RKO (cell line): ENCODE results near the gene WASF2.
A peak's percentile ranks its signal among the peaks of the same experiment; 100 is the strongest.
"Not testable (repeated sequence)": the region's sequence is repeated elsewhere in the genome, so short reads cannot be mapped to it uniquely, and the experiment has no call there.

Experiments used
- DNase-seq: peaks from one replicate; pipeline ENCODE4 v3.0.0-alpha.2; 2016; ENCODE audit warnings: low spot score

The WASF2 gene

DNA sequence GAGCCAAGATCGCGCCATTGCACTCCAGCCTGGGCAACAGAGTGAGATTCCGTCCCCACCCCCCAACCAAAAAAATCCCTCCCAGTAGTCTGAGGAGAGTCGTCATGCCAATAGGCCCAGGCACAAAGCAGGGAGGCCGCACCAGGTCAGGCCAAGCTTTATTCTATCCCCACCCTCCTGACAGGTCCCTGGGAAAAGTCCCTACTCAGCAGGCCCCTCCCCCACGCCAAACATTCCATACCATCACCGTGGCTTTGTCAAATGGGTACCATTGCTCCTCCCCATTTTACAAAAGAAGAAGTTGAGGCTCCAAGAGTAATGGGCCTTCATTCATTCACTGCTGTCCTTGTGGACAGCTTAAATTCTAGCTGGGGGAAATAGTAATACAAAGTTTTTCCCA, 92.2 kb downstream of the WASF2 start:
- no peak for DNase-seq

DNA sequence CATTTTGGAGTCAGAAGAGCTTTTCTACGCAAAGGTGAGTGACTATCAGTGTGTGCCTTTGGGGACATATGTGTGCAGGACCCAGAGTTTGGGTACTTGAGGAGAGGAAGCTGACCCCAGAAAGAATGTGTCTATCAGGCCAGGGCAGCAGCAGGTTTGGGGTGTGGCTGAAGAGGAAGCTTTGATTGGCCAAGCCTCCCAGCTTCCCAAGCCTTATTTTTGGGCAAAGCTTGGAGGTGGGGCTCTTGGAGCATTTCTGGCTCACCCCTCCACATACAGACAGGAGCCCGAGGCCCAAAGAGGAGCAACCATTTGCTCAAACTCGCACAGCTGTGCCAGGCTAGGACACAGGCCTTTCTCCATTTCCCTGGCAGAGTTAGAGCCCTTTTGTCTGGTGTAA, 92.9 kb downstream of the WASF2 start:
- DNase-seq, result no peak

- peak; percentile 84 for DNase-seq
Measured at GRCh38 chr1:27395441-27396195, 94.3 kb downstream of the WASF2 start.

GRCh38 chr1:27394925-27395324, 95.0 kb downstream of the WASF2 start:
- DNase-seq, result peak; percentile 53

DNA sequence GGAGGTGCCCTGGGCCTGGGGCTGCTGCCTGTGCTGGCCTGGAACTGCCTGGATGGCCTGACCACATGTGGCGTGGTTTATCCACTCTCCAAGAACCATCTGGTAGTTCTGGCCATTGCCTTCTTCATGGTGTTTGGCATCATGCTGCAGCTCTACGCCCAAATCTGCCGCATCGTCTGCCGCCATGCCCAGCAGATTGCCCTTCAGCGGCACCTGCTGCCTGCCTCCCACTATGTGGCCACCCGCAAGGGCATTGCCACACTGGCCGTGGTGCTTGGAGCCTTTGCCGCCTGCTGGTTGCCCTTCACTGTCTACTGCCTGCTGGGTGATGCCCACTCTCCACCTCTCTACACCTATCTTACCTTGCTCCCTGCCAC, 95.7 kb downstream of the WASF2 start:
- DNase-seq, result no peak

GRCh38 chr1:27393641-27394281, 96.2 kb downstream of the WASF2 start:
- no peak for DNase-seq

GRCh38 chr1:27392778-27393635, 97.0 kb downstream of the WASF2 start:
- DNase-seq, result no peak

DNA sequence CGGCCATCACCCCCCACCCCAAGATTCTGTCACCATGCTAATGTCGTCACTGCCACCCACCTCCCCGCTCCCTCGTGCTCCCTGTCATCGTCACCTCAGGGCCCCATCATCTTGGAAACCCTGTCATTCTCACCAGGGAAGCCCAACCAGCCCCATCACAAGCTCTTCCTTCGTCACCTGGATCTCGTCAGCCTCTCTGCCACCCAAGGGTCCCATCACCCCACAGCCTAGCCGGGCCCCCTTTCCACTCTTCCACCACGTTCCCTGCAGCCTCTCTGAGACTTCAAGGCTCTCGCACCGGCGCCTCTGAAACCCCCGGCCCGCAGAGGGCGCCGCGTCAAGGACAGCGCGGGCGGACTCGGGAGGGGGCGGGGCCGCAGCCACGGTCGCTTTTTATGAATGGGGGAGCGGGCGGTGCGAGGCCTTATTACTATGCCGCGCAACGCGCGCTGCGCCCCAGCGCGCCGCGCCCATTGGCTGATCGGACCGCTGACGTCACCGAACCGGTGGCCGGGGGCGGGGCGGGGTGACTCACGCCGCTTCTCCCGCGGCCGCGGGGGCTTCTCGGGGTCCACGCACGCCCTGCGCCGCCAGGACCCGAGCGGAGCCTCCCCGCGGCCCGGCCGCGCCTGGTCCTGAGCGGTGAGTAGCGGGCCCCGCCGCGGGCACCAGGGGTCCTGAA, 97.7 kb downstream of the WASF2 start, which contains the start of gene GPR3:
Gene GPR3 (plus strand): TSS at position 527 of the 682 bp plus-strand sequence. CDS start 1,177 bp downstream, outside the sequence.
- peak; percentile 93 for DNase-seq

DNA sequence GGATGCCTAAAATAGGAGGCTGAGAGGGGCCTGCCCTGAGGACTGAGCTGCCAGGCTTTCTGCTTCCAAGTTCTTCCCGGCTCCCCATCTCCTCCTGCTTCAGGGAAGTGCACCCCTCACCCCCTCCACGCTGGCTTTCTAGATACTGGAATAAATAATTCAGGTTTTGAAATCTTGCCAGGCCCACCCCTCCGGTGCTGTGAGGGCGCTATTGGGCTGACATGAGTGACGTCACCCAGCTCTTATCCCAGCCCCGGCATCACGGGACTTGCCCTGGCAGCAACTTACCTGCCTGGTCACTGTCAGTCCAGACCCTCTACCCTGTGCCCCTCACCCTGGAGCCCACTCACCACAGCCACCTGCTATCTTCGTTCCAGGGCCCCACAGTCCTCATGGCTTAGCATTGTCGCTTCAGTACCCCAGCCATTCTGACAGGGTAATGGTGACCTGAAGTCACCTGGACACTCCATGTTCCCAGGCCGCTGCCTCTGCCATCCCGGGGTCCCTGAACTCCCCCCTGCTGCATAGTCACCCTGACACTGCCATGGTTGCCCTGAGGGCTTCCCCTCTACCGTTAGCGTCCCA, 98.4 kb downstream of the WASF2 start:
- no peak for DNase-seq

GRCh38 chr1:27388337-27389005, 101.5 kb downstream of the WASF2 start:
- DNase-seq, result no peak

- not testable (repeated sequence) for DNase-seq
Measured at GRCh38 chr1:27384797-27385196, 105.2 kb downstream of the WASF2 start.

DNA sequence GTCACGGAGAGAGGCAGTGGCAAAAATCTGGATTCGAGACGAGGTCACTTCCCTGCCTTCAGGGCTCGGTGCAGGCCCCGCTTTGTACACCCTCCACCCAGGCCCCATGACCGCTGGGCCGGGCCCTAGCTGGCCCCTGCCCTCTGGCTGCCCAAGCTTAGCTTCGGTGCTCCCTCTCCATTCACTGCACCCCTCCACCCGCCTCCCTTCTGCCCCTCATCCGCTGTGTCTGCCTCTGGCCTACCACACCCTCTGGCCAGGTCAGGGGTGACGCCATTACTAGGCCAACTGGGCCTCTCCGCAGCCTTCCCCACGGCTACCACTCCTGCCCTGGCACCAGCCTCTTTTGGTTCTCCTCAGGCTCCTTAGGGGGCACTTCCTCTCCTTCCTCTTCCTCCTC, 106.3 kb downstream of the WASF2 start:
- no peak for DNase-seq

GRCh38 chr1:27383039-27383605, 106.8 kb downstream of the WASF2 start, which contains the start of gene CD164L2:
CD164L2 (minus strand) TSS chr1:27383333; CDS start chr1:27383239, 94 bp downstream.
- no peak for DNase-seq

DNA sequence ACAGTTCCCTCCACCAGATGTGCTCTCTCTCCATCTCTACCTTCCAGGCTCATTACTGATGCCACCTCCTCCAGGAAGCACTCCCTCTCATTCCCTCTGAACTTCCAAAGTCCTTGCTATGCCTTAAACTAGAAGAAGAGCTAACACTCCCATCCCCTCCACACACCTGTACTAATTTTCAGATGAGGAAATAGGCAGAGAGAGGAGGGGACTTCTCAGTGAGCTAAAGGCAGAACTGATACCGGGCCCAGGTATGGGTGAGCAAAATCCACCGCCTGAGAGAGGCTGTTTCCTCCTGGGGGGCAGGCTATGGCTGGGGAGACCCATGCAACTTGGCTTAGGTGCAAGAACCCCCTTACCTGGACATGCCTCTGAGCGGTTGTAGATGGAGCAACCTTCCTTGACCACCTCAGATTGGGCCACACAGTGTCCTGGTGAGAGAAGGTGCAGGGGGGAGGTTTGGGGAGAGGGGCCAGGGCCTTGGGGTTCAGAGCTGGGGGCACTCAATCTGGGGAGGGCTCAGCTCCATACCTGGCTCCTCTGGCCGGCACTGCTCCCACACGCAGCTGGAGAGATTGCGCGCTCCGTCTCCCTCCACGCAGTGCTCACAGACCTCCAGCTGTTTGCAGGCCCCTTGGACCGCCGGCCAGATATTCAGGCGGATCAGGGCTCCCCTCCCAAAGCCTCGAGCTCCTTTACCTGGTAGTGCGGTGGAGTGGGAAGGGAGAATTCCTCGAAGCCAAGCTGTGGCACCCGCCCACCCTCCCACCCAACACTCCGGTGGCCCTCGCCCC, 107.8 kb downstream of the WASF2 start:
- DNase-seq, result no peak

DNA sequence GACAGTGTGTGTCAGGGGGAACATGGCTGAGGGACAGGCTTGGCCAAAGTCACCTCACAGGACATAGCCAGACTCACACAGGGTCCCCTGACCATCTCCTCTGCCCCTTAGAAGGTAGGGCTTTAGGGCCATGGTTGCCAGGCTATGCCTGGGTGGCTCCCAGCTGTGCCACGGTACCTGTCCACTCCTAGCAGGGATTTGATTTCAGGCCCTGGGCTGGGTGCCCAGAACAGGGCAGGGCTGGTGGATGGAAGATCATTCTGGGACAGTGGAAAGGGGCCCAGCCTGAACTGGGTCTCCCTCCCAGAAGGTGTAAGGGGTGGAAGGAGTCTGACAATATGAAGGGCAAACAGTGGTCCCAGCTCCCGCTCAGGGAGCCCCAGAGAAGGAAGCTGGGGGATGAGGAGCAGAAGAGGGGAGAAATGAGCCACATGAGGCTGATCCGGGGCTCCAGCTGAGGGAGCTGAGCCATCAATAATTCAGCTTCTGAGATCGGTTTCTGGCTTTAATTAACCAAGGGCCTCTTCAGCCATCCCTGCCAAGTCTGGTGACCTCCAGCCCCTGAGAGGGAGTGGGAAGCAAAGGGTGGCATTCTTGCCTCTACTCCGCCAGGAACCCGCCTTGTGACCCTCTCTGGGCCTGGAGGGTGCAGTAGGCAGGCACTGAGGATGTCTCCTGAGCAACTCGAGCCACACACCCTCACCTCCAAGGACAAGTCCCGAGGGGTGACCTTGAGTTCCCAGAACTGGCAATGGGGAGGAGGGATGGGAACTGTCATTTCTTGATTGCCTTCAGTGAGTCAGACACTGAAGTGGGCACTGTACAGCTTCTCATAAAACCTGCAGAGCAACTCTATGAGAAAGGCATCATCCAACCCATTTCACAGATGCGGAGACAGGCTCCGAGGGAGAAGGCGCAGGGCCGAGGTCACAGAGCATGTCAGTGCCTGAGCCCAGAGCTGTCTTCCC, 108.9 kb downstream of the WASF2 start:
- no peak for DNase-seq

DNA sequence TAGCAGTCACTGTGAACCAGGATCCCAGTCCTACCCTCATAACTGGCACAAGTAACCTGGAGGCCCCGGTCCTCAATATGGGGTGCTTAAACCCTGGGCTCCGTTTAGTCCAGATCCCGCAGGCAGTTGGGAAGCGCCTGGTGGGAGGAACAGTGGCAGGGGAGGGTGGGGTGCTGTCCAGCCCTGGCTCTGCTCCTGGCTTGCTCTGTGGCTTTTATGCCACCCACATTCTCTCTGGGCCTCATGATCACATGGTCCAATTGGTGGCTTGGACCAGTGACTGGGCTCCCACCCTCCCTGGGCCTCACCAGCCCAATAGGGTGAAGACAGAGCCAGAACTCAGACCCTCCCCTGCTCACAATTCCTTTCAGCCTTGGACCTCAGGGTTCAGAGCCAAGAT, 109.7 kb downstream of the WASF2 start:
- no peak for DNase-seq

DNA sequence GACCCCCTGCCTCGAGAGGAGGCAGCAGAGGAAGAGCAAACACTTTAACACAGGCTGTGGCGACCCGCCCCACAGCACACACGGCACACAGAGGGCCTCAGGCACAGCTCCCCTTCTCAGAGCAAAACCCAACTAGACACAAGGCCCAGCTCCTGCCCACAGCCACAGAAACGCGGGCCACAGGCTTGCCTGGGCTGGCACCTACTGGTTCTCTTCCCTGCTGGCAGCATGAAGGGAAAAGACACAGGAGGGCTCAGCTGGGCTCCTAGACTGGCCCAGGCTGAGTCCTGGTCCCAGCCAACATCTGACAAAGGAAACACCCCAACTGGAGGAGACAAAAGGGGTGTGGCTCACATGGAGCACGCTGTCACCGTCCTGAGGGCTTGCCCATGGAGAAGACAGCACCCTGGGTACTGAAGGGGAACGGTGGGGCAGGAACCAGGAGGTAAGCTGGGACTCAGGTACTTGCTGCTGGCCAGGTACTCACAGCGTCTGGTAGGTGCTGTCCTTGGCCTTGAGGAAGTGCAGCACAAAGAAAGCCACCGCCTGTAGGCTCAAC, 110.3 kb downstream of the WASF2 start:
- no peak for DNase-seq

- no peak for DNase-seq
Measured at GRCh38 chr1:27377760-27378495, 112.0 kb downstream of the WASF2 start.
